ENCODE measurements around the gene CRNKL1.
"Not testable (repeated sequence)": the region's sequence is repeated elsewhere in the genome, so short reads cannot be mapped to it uniquely, and the experiment has no call there.

Gene CRNKL1

GRCh38 chr20:20003955-20004322 is 48.3 kb downstream of the CRNKL1 start:
- DNase-seq = not testable (repeated sequence)

- DNase-seq = no peak
These were observed 49.0 kb downstream of the CRNKL1 start for GRCh38 chr20:20003031-20003954.

- no peak for DNase-seq
These were observed 49.9 kb downstream of the CRNKL1 start for GRCh38 chr20:20002101-20002998.

- DNase-seq = no peak
These were observed 51.9 kb downstream of the CRNKL1 start for GRCh38 chr20:20000211-20000968.

- no peak for DNase-seq
These were observed 53.1 kb downstream of the CRNKL1 start for GRCh38 chr20:19998990-19999705.

GRCh38 chr20:19996917-19997316 is 55.3 kb downstream of the CRNKL1 start:
- no peak for DNase-seq

GRCh38 chr20:19996222-19996621 is 56.0 kb downstream of the CRNKL1 start:
- DNase-seq = no peak

GRCh38 chr20:19995220-19995863 is 56.9 kb downstream of the CRNKL1 start:
- peak; percentile 14 to 15 for DNase-seq

- no peak for DNase-seq
These were observed 58.2 kb downstream of the CRNKL1 start for GRCh38 chr20:19993958-19994669.

GRCh38 chr20:19992996-19993908 is 59.0 kb downstream of the CRNKL1 start:
- DNase-seq = no peak

GRCh38 chr20:19991854-19992253 is 60.4 kb downstream of the CRNKL1 start:
- DNase-seq = no peak

GRCh38 chr20:19991308-19991707 is 61.0 kb downstream of the CRNKL1 start:
- no peak for DNase-seq

GRCh38 chr20:19990850-19991249 is 61.4 kb downstream of the CRNKL1 start:
- DNase-seq = no peak

GRCh38 chr20:19987046-19987445 is 65.2 kb downstream of the CRNKL1 start:
- DNase-seq = no peak

GRCh38 chr20:19986419-19986818 is 65.8 kb downstream of the CRNKL1 start:
- DNase-seq = no peak
